ENCODE data around the gene TMPRSS9. TPM values are rescaled to one million over a fixed set of nuclear protein-coding genes. Genes with fewer than 3 reads are reported as not detected.

TMPRSS9 gene
- total RNA-seq, 4 donors from 2014 or later = not detected

- TF ChIP-seq, protein P1, sequence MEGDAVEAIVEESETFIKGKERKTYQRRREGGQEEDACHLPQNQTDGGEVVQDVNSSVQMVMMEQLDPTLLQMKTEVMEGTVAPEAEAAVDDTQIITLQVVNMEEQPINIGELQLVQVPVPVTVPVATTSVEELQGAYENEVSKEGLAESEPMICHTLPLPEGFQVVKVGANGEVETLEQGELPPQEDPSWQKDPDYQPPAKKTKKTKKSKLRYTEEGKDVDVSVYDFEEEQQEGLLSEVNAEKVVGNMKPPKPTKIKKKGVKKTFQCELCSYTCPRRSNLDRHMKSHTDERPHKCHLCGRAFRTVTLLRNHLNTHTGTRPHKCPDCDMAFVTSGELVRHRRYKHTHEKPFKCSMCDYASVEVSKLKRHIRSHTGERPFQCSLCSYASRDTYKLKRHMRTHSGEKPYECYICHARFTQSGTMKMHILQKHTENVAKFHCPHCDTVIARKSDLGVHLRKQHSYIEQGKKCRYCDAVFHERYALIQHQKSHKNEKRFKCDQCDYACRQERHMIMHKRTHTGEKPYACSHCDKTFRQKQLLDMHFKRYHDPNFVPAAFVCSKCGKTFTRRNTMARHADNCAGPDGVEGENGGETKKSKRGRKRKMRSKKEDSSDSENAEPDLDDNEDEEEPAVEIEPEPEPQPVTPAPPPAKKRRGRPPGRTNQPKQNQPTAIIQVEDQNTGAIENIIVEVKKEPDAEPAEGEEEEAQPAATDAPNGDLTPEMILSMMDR (IDR thresholded peaks at IDR 0.05; ENCODE audit: low read depth) = no peak
These were observed 11.6 kb downstream of the TMPRSS9 start for GRCh38 chr19:2371656-2372055.

DNA sequence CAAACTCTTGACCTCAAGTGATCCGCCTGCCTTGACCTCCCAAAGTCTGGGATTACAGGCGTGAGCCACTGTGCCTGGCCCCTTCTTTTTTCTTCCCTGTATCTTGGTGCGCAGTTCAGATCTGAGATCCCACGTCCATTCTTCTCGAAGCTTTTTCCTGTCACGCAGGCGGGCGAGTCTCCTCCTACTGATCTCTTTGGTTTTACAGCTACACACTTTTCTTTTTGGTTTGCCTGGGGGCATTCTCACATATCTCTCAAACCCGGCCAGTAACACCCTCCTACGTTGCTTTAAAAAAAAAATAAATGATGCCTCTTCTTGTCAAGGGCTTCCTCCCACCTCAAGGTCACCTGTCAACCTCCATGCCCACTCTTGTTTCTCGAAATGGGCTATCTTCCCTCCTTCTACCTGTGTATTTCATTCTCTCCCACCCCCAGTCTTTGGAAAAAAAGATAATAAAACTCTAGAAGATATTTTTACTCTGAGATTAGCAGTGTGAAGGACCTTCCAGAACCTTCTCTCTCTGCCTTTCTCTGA is 12.1 kb downstream of the TMPRSS9 start:
- TF ChIP-seq, protein P1 (IDR thresholded peaks at IDR 0.05; ENCODE audit: low read depth) = no peak

DNA sequence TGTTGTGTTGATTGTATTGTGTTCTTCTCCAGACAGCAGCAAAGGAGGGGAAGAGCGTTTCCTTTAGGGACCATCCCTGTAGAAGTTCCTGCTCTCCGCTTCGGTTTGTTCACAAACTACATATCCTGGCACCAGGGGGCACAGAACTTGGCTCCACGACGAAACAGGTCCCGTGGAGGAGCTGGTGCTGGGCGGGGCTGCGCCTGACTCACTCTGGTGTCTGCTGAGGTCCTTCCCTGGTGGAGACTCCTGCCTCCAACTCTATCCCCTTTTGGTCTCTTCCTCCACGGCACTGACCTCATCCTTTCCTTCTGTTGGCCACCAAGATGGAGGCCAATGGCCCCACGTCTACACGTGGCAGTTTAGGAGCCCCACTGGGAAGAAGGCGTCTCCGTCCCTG is 14.7 kb downstream of the TMPRSS9 start:
- TF ChIP-seq, protein P1 (IDR thresholded peaks at IDR 0.05; ENCODE audit: low read depth) = no peak

DNA sequence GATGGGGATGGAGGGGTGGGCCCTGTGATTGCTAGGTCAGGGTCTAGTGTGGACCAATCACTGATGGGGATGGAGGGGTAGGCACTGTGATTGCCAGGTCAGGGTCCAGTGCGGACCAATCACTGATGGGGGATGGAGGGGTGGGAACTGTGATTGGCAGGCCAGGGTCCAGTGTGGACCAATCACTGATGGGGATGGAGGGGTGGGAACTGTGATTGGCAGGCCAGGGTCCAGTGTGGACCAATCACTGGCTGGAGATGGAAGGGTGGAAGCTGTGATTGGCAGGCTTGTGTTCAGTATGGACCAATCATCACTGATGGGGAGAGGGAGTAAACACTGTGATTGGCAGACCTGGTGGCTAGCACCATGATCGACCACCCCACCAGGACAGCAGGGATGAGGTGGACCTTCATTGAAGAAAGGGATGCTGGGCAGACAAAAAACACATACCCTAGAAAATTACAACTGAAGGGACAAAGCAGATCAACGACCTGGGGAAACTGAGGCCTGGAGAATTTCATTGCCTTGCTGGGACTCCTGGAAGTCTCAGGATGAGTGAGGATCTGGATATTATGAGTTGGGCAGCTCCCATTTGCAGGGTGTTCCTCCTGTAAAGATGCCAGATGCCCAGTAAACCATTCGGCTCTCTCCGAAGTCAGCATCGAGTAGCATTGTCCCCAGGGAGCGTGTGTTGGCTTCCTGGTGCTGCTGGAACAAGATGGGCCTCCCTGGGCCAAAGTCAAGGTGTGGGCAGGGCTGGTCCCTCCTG is 15.5 kb downstream of the TMPRSS9 start:
- TF ChIP-seq, protein P1 (IDR thresholded peaks at IDR 0.05; ENCODE audit: low read depth) = no peak

DNA sequence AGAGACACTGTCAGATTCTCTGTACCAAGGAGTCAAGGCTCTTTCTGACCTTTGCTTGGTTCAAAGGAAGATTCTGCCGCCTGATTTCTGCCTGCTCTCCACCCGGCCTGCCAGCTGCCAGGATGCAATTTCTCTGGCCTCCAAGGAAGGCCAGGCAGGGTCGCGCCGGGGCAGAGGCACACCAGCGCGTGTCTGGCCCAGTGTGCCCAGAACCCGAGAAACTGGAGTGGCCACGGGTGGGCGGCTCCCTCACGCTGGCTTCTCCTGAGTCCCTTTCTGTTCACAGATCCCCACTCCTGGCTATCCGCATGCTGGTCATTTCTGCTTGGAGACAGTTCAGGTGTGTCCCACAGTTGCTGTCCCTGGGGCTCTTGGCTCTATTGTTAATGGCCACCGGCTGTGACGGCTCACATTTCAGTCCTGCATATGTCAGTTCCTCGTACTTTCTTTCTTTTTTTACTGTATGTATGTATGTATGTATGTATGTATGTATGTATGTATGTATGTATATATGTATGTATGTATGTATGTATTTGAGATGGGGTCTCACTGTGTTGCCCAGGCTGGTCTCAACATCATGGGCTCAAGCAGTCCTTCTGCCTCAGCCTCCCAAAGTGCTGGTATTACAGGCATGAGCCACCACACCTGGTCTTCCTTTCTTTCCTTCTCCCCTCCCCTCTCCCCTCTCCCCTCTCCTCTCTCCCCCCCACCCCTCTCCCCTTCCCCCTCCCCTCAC is 16.9 kb downstream of the TMPRSS9 start:
- TF ChIP-seq, protein P1 (IDR thresholded peaks at IDR 0.05; ENCODE audit: low read depth) = no peak

DNA sequence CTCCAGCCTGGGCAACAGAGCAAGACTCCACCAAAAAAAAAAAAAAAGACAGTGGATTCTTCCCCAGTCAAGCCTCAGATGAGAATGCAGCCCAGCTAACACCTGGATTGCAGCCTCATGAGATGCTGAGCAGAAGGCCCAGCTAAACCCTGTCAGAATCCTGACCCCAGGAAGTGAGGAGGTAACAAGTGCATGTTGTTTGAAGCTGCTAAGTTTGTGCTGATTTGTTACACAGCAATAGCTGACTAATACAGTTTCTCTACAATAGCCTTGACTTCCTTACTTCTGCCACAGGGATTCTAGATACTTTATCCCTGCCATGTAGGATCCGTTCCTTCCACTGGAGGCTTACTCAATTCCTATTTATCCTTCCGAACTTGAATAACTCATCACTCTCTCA is 20.5 kb downstream of the TMPRSS9 start:
- TF ChIP-seq, protein P1 (IDR thresholded peaks at IDR 0.05; ENCODE audit: low read depth) = no peak

DNA sequence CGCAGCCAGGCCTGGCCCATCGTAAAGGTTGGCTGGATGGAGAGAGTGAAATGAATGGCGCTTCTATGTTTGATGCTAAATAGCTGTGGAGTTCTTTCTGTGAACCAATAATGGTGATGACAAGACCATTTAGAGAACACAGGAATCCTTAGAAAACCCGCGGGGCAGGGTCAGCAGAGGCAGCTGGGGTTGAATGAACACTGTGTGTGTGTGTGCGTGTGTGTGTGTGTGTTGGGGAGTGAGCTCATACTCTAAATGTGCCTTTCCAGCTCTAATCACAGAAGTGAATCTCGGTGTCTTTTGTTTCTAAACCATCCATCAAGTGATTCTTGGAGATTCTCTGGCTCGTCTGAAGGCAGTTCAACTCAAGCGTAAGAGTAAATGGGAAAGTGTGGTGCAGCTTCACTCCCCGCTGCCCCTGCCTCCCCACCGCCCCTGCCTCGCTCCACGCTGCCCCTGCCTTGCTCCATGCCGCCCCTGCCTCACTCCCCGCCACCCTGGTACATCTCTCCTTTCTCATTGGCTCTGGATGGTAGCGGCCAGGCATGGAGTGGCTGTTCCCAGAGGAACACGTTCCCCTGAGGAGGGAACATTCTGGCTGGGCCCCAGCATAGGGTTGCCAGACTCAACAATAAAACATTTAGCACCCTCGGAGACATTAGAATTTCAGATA is 21.2 kb downstream of the TMPRSS9 start:
- TF ChIP-seq, protein P1 (IDR thresholded peaks at IDR 0.05; ENCODE audit: low read depth) = no peak

Measured in subcutaneous adipose tissue (tissue), 4 donors.